Kidney (tissue), 22 donors: ENCODE measurements around the gene ATP4A. TPM values are rescaled to one million over a fixed set of nuclear protein-coding genes. Genes with fewer than 3 reads are reported as not detected.

ENCODE experiments used
- DNase-seq, 5 donors: peaks; one replicate each; pipeline ENCODE4 v3.0.0-alpha.2; 2013 to 2020
- FAIRE-seq: peaks from 2 replicates; lab custom pipeline; 2012; peaks lifted over from hg19 to GRCh38; lab: Jason Lieb, UNC
- H3K27ac ChIP-seq, 2 donors: one replicate each; pipeline ENCODE4 v1.7.0; 2013; ENCODE audit warnings: low read depth in 2 of 2, low read length in 2 of 2, inconsistent platforms in 1 of 2
- H3K27me3 ChIP-seq: one replicate; pipeline ENCODE4 v1.7.1; 2013; ENCODE audit warnings: low read length, inconsistent platforms; ENCODE audit not compliant: control insufficient read depth, insufficient read depth
- H3K36me3 ChIP-seq, 3 donors: one replicate each; pipeline versions ENCODE4 v1.7.0 to v1.7.1; 2013; ENCODE audit warnings: low read length in 3 of 3, control low read depth in 1 of 3, inconsistent platforms in 1 of 3; ENCODE audit not compliant: insufficient read depth in 3 of 3, control insufficient read depth in 2 of 3
- H3K4me1 ChIP-seq, 3 donors: one replicate each; pipeline versions ENCODE4 v1.7.0 to v1.7.1; 2013; ENCODE audit warnings: low read length in 3 of 3, inconsistent platforms in 1 of 3, low read depth in 1 of 3; ENCODE audit not compliant: control insufficient read depth in 2 of 3, insufficient read depth in 2 of 3
- H3K4me3 ChIP-seq, 3 donors: one replicate each; pipeline versions ENCODE4 v1.7.0 to v1.8.1; 2013; ENCODE audit warnings: low read length in 3 of 3, control low read depth in 1 of 3, inconsistent platforms in 1 of 3
- H3K9ac ChIP-seq, 3 donors: one replicate each; pipeline versions ENCODE4 v1.7.0 to v1.7.1; 2013; ENCODE audit warnings: low read length in 3 of 3, control low read depth in 1 of 3, inconsistent platforms in 1 of 3
- H3K9me3 ChIP-seq, 3 donors: one replicate each; pipeline versions ENCODE4 v1.7.0 to v1.7.1; 2013; ENCODE audit warnings: low read length in 3 of 3, control low read depth in 1 of 3, inconsistent platforms in 1 of 3; ENCODE audit not compliant: control insufficient read depth in 2 of 3, insufficient read depth in 1 of 3
- CTCF ChIP-seq: IDR thresholded peaks from 3 replicates; pipeline ENCODE4 v1.5.1; 2012; ENCODE audit warnings: mild to moderate bottlenecking, moderate library complexity, borderline replicate concordance; ENCODE audit not compliant: insufficient read depth; ENCODE audit errors: extremely low read depth
- intact Hi-C: fragments of 100-400 bp; cut with DNase I; formaldehyde crosslinking; loops from one replicate; pipeline ENCODE4 v1.11.1; 2022
- long read RNA-seq, 10 donors: library from polyadenylated mRNA in 1 of 10; unstranded in 1 of 10; transcript quantifications; one replicate each; pipeline ENCODE4 v2.0.0 and lab custom pipeline, GENCODE V29; 2021 to 2026
- polyA plus RNA-seq: library from polyadenylated mRNA; stranded (reverse); fragments of 350-450 nt; fragmentation: Illumina TruSeq; extraction: RNeasy Lipid Tissue Mini Kit (QIAGEN cat#74804); gene quantifications from one replicate; pipeline ENCODE4 v1.2.3, GENCODE V29; 2014; ENCODE audit warnings: low read depth, low replicate concordance; ENCODE audit not compliant: insufficient read depth
- total RNA-seq: library from RNA; stranded (reverse); fragmentation: NEBNext Ultra II Directional; extraction: Animal tissue kit (Norgen Biotek cat#: 25700); gene quantifications from one replicate; pipeline ENCODE4 v1.2.1, GENCODE V29; 2021
- donor health status: control.
- donor health status: control.
- donor health status: control.
- donor health status: control.
- donor health status: control.
- donor health status: DM: yes; HTN: yes; CAD: no.
- donor health status: Normal renal cell carcinoma (clear cell type).

Gene ATP4A
- not detected for total RNA-seq
- polyA plus RNA-seq = not detected
- long read RNA-seq, donor 1 = 0 reads
- long read RNA-seq, donor 2 = 0 reads
- long read RNA-seq, donor 3 = 0 reads
- long read RNA-seq, donor 4 = 0 reads
- long read RNA-seq, donor 5 = 0 reads
- long read RNA-seq, donor 6 = 0 reads
- long read RNA-seq, donor 7 = 0 reads
- long read RNA-seq, donor 8 = 0 reads
- long read RNA-seq, donor 9 = 0 reads
- long read RNA-seq, donor 10 = 0 reads

DNA sequence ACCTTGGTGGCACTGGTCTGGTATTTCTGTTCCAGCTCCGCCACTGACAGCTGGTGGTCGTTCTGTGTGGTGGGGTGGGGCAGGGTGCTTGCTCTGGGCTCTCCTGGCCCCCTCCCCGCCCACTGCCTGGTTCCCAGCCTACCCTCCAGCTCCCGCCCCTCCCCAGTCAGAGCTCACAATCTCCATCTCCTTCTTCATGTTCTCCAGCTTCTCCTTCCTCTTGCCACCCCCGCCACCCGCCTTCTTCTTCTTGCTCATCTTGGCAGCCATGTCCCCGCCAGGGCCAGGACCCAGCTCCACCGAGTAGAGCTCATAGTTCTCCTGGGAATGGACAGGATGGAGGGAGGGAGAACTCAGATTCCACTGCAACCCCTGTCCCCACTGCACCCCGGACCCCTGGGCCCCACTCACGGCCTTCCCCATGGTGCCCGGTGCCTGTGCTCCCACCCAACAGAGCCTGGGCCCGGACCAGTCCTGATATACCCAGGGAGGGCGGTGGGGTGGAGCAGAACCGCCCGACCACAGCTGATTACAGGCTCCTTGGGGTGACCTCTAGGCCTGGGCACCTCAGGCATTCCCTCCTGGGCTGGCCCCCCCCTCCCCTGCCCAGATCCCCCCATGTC lies at the start of gene ATP4A:
Gene ATP4A (minus strand): TSS at position 452 of the 623 bp plus-strand sequence. CDS start 29 bp downstream, at position 423.
- no peak for TF ChIP-seq CTCF
- intact Hi-C loops = no loop called here
- H3K36me3 ChIP-seq = no peaks in the 10 kb centered on the region
- H3K9me3 ChIP-seq = no peaks in the 10 kb centered on the region
- no peaks in the 10 kb centered on the region for H3K4me1 ChIP-seq
- no peak within 1 kb of the TSS for H3K27ac ChIP-seq
- DNase-seq (peak in 2 of 5 donors; percentile 31 to 68), FAIRE-seq (no peak)
- H3K4me3 ChIP-seq = no peak within 1 kb of the TSS
- no peak within 1 kb of the TSS for H3K9ac ChIP-seq
- H3K27me3 ChIP-seq = no peaks in the 10 kb centered on the region

DNA sequence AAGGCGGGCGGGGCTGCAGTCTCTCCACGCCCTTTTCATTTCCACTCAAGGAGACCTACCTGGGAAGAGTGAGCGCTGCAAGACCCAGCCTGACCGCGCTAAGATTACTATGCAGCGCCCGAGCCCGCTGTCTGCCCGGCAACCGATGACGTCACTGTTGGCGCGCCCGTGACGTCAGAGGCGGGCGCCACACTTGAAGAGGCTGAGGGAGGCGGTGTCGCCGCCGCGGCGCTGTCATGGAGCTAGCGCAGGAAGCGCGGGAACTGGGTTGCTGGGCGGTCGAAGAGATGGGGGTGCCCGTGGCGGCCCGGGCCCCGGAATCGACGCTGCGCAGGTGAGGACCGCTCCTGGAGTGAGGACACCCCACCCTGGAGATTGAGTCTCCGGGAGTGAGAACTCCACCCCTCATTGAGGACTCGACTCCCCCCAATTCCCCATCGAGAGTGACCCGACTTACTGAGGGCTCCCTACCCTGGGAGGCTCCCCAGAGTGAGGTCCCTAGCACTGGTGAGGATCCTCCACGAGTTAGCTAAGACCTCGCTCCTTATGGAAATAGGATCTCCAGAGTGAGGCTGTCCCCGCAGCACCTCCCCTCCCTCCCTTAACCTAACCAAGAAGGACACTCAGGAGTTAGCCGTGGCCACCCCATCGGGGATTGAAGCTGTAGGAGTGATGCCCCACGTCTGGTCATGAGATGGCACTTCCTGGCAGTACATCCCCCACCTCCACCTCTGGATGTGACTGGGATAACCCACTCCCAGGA lies 49.3 kb upstream of the ATP4A start, which contains the start of gene HAUS5:
Gene HAUS5 (plus strand): TSS at position 177 of the 763 bp plus-strand sequence. CDS start 60 bp downstream, at position 237.
- Histone ChIP-seq H3K27me3 (no peaks in the 10 kb centered on the region), H3K27ac (no peak within 1 kb of the TSS), H3K9me3 (no peaks in the 10 kb centered on the region), H3K4me1 (peaks cover 0 to 12% (median 10%) of the 10 kb centered on the region in 3 donors), H3K9ac (peak within 1 kb of the TSS; percentile 68 to 99 (median 98)), H3K4me3 (peak within 1 kb of the TSS; percentile 64 to 97 (median 89)), H3K36me3 (peaks cover 0 to 2% (median 0%) of the 10 kb centered on the region in 3 donors)
- intact Hi-C loops = no loop called here
- FAIRE-seq (peak; percentile 89), DNase-seq (peak; percentile 96 to 98 (median 97))
- peak; percentile 27 for TF ChIP-seq CTCF

DNA sequence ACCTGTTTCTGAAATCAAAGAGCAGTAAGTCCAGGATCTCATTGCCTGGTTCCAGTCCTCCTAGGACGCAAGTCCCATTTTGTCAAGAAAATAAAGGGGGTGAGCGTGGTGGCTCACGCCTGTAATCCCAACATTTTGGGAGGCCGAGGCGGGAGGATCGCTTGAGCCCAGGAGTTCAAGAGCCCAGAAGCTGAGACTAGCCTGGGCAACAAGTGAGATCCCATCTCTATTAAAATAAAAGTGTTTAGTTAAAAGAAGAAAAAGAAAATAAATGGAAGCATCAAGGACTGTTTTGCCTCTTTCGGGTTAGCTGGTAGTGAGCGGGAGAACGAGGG lies 48.7 kb upstream of the ATP4A start:
- DNase-seq = no peak
- Histone ChIP-seq H3K4me3 (peak overlapping the region; percentile 40 to 97 (median 55)), H3K4me1 (peaks cover 0 to 12% (median 10%) of the 10 kb centered on the region in 3 donors), H3K9me3 (no peaks in the 10 kb centered on the region), H3K27me3 (no peaks in the 10 kb centered on the region), H3K27ac (no peak overlapping the region), H3K36me3 (peaks cover 0 to 2% (median 0%) of the 10 kb centered on the region in 3 donors), H3K9ac (peak overlapping the region; percentile 20 to 39 (median 34))
- no peak for FAIRE-seq
- intact Hi-C loops = no loop called here
- no peak for TF ChIP-seq CTCF
